GM21360 (cell line): ENCODE results near the gene EYA2.
"Not testable (repeated sequence)": the region's sequence is repeated elsewhere in the genome, so short reads cannot be mapped to it uniquely, and the experiment has no call there.

Experiments used
- ATAC-seq: cut with Tn5 transposase; IDR thresholded peaks from one replicate; pipeline ENCODE4 v1.9.1; 2021; ENCODE audit warnings: mild to moderate bottlenecking, moderate library complexity; ENCODE audit not compliant: unreplicated experiment

Gene EYA2

GRCh38 chr20:47164140-47164539 lies 269.5 kb downstream of the EYA2 start:
- no peak for ATAC-seq

- no peak for ATAC-seq
Observed at GRCh38 chr20:47165376-47165865, 270.8 kb downstream of the EYA2 start.

DNA sequence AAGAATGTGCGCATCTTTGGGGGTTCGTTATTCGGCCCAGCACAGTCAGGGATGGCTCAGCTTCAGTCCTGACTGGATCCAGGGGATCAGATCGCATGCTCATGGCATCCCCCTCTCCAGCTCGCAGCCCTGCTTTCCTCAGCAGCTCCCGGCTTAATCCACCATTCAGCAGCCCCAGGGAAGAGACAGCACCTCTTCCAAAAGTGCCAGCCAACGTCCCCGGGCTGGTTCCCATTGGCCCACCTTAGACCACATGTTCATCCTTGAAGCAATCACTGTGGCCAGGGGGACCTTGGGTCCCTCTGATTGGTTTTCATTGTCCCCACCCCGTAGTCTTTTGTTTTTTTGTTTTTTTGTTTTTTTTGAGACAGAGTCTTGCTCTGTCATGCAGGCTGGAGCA lies 273.2 kb downstream of the EYA2 start:
- no peak for ATAC-seq

DNA sequence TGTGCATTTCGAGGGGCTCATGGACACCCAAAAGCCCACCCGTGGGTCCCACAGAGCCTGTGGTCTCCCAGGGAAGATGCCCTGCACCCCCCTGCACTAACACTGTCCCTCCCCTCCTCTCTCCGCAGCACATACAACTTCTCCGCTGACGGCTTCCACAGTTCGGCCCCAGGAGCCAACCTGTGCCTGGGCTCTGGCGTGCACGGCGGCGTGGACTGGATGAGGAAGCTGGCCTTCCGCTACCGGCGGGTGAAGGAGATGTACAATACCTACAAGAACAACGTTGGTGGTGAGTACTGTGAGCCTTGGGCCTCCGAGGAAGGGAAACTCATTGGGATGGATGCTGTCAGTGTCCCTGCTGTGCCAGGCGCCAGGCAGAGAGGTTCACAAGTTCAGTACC lies 277.9 kb downstream of the EYA2 start:
- no peak for ATAC-seq

- ATAC-seq: no peak
Observed at GRCh38 chr20:47173596-47174216, 279.1 kb downstream of the EYA2 start.

- no peak for ATAC-seq
Observed at GRCh38 chr20:47174456-47175243, 280.0 kb downstream of the EYA2 start.

- no peak for ATAC-seq
Observed at GRCh38 chr20:47175493-47175892, 280.9 kb downstream of the EYA2 start.

- ATAC-seq: not testable (repeated sequence)
Observed at GRCh38 chr20:47176217-47176616, 281.6 kb downstream of the EYA2 start.

GRCh38 chr20:47178277-47178676 lies 283.6 kb downstream of the EYA2 start:
- no peak for ATAC-seq

DNA sequence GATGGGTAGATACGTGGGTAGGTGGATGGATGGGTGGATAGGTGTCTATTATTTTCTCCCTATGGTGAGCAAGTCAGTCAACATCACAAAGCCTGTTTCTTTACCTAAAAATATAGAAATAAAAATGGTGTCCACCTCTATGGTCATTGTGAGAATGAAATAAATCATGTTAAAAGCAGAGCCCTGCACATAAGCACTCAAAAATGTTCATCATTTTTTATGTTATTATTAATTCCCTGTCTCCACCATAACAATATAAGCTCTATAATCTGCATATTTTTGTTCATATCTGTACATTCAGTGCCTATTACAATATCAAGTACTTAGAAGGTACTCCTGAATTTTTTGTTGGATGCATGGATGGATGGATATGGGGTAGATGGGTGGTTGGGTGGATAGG lies 284.2 kb downstream of the EYA2 start:
- no peak for ATAC-seq

DNA sequence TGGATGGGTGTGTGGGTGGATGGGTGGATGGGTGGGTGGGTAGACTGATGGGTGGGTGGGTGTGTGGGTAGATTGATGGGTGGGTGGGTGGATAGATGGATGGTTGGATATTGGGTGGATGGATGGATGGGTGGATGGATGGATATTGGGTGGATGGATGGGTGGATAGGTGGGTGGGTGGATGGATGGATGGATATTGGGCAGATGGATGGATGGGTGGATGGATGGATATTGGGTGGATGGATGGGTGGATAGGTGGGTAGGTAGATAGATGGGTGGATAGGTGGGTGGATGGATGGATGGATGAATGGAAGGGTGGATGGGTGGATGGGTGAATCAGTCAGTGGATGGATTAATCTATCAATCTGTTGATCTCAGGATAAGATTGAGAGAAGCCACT lies 284.6 kb downstream of the EYA2 start:
- ATAC-seq: no peak

- no peak for ATAC-seq
Observed at GRCh38 chr20:47181056-47181862, 286.6 kb downstream of the EYA2 start.

GRCh38 chr20:47183367-47183766 lies 288.7 kb downstream of the EYA2 start:
- no peak for ATAC-seq

DNA sequence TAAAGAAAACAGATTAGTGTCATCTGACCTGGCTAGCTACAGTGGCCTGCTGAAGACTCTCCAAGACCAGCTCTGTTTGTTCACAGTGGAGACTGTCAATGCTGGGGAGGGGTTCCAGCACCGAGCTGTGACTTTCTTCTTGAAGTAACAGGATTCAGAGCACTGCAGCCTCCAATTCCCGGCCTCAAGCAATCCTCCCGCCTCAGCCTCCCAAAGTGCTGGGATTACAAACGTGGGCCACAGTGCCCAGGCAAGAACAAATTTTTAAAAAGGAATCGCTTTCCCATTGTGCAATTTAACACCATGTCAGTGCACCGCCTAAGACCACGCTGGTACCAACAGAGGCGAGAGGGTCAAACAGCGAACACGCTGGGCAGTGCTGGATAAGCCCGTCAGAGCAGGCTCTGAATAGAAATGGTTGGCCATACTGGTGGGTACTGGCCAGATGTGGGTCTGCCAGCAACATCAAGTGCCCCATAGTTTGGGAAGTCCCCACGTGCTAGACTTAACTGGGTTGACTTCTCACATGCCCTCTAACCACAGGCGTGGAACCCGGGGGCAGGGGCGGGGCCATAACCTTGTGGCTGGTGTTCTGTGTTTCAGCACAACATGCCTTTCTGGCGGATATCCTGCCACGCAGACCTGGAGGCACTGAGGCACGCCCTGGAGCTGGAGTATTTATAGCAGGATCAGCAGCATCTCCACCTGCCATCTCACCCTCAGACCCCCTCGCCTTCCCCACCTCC lies 293.0 kb downstream of the EYA2 start:
- ATAC-seq: no peak

GRCh38 chr20:47188540-47188939 lies 293.9 kb downstream of the EYA2 start:
- ATAC-seq: no peak

DNA sequence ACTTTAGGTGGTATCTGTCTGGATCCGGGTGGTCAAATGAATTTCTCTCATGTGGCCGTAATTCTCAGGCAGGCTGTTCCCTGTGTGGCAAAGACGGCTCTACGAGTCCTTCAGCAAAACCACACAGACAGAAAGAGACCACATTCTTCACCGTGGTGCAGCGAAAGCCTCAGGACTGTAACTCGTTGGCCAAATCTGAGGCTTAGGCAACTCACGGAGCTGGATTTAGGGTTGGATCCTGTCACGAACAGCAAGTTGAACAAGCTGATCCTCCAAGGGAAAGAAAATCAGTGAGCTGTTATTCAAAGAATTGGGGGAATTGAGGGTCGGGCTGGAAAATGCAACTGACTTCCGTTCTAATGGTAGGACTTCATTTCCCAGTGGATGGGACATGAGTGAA lies 294.4 kb downstream of the EYA2 start:
- no peak for ATAC-seq

DNA sequence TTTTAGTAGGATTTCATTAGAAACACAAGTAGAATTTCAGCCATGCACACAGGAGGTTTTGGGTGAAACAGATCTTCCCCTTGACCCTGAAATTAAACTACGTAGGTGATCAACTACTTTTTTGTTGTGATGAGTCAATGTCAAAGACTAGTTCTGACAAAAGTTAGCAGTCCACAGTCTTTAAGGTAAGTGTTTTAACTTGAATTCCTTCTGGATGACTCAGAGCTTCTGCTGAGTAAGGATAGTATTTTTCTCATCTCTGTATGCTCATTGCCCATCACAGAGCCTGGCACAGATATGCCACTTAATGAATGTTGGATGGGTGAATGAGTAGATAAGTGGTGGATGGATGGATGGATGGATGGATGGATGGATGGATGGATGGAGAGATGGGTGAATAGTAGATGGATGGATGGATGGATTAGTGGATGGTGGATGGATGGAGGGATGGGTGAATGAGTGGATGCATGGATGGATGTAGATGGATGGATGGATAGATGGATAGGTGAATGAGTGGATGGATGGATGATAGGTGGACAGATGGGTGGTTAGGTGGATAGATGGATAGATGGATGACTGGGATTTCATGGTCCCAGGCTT lies 296.5 kb downstream of the EYA2 start:
- no peak for ATAC-seq

- no peak for ATAC-seq
Observed at GRCh38 chr20:47191956-47192355, 297.3 kb downstream of the EYA2 start.

- no peak for ATAC-seq
Observed at GRCh38 chr20:47195573-47195972, 300.9 kb downstream of the EYA2 start.
